HG03025 (cell line): Measurements from ENCODE around the gene WARS2.

Experiments used
- ATAC-seq: cut with Tn5 transposase; IDR thresholded peaks from one replicate; pipeline ENCODE4 v1.9.1; 2021; ENCODE audit warnings: mild to moderate bottlenecking, moderate library complexity; ENCODE audit not compliant: unreplicated experiment, low FRiP score

WARS2 gene

DNA sequence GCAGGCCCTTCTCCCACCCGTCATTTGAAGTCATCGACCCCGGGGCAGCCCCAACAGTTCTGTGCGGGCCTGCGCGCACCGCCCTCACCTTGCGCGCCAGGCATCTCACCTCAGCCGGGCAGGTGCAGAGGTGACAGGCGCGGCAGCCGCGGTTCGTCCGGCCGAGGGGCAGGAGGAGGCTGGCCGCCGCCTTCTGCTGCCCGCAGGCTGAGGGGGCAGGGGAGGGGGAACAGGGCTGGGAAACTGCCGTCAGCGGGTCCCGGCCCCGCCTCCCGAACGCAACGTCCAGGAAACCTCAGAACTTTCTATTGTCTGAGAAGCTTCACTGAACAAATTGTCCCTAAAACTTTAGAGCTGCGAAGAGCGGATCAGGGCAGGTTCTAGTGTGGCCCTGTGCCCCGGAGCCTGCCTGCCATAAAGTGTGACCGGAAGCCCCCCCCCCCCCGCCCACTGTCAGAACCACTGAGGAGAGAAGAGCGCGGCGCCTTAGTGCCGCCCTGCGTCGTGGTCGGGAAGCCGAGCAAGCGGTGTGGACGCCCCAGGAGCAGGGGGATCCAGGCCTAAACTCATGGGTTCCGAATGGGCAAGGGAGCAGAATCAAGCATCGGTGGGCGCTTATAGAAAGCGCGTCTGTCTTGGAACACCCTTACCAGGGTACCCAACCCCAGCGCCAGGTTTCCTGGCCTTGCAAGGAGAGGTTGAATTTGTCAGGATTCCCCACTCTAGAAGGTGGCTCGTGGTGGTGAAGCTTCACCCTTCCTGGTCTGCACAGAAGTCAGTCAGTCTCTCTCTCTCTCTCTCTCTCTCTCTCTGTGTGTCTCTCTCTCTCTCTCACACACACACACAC, 139.0 kb downstream of the WARS2 start:
- no peak for ATAC-seq

- no peak for ATAC-seq
These were observed 139.9 kb downstream of the WARS2 start for GRCh38 chr1:119000371-119001180.

DNA sequence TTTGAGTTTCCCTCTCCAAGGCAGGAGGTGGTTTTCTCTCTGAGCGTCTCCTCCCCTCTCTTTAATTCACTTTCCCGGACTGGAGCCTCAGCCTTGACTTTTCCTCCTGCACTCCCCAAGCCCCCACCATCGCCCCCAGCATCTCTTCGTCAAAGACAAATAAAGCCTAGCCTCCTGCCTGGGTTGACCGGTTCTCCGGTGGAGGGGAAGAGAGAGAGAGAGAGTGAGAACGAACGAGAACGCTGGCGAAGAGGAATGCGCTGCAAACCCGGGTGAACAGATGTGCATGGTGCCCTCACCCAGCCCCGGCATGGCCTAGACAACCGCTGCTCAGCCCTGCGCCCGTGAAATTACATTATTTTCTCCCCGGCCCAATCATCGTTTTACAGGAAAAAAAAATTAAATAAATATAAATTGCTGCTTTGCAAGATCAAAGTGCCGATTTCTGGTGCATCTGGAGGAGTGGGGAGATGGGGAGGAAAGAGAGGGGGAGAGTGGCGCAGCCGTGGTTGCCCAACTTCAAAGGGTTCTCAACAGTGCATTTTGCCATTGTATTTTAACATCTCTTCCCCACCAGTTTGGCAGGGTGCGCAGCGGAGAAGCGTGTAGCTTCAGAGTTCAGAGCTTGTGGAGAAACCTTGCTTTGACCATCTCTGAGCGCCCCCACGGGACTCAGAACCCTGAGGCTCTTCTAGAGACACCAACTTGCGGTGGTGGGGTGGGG, 140.9 kb downstream of the WARS2 start:
- ATAC-seq = no peak

DNA sequence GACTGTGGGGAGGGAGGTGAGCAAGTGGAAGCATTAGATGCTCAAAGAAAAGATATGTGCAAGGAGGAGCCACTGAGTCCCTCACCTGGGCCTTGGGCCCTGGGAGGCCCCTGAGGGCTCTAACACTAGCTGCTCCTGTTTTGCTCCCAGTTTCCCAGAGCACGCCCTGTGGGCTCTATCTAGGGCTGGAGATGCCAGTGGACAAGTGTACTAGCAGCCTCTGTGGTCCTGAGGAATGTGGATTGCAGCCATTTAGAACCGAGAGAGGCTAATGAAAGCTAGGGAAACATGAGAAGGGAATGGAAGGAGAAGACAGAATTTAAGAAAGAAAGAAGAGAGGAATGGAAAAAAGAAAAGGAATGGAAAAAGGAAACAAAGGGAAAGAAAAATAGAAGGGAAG, 142.3 kb downstream of the WARS2 start:
- no peak for ATAC-seq

DNA sequence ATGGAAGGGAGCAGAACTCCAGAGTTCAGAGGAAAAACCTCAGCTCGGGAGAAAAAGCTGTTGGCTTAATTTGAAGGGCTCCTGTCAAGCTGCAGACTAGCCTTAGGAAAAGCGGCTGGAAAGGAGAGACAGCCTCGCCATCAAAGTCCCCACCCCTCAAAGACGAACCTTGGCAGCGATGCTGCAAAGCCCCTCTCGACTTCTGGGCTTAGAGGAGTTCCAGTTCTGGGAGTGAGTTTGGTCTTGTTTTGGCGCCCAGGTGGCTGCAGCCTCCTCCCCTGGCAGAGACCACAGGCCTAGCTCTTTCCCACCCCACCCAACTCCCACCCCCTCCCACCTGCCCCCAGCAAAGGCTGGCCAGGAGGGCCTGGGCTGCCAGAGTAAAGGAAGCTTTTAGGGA, 143.2 kb downstream of the WARS2 start:
- no peak for ATAC-seq

- no peak for ATAC-seq
These were observed 145.0 kb downstream of the WARS2 start for GRCh38 chr1:118995312-118996016.

DNA sequence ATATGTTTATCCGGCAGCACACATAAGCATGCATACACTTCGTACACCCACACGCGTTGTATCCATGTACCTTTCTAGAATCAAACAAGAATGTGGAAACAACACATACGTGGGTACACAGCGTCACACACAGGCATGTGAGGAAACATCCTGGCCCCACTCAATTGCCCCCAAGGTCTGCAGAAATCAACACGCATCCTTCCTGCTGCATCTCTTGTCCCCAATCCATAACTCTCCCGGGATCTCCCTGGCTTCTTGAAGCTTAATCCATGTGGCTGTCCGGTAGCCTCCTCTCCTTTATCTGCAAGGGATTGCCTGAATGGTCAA, 146.8 kb downstream of the WARS2 start:
- ATAC-seq = no peak

GRCh38 chr1:118992868-118993699, 147.4 kb downstream of the WARS2 start:
- ATAC-seq = no peak

DNA sequence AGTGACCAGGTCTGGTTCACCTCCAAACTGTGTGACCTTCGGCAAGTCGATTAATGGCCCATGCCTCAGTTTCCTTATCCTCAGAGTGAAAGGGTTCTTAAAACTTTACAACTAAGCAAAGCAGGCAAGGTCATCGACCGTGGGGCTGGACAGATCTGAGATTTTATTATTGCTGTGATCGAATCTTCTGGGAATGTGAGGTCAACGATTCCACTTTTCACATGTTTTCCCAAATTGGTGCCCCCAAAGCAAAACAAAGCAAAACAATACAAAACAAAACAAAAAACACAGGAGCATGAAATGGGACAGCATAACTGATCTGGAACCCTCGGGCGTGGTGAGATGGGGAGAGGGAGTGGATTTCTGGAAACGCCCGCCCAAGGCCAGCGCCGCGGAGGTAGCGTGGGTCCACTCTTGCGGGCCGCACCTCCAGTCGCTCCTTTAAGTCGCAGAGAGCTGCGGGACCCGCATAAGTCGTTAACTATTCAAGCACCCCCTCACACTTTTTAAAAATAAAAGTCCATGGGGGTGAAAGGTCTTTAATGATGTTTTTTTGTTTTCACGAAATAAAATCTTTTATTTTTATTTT, 148.1 kb downstream of the WARS2 start:
- no peak for ATAC-seq

DNA sequence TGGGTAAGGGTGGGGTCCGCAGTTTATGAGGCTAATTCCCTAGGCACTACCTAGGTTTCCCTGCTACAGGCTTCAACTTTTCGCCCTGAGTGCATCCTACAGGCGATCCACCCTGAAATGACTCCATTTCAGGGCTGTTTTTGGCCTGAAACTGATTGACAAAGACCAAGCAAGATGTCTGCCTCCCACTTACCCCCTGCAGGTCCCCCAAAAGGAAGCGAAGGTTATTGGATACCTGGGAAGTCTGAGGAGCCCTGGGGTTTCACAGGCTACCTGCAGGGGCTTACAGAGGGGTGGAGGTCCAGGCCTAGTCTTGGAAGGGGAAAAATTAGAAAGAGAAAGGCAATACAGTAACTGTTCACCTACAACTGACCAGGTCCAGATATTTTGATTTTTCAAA, 149.0 kb downstream of the WARS2 start:
- ATAC-seq = no peak

DNA sequence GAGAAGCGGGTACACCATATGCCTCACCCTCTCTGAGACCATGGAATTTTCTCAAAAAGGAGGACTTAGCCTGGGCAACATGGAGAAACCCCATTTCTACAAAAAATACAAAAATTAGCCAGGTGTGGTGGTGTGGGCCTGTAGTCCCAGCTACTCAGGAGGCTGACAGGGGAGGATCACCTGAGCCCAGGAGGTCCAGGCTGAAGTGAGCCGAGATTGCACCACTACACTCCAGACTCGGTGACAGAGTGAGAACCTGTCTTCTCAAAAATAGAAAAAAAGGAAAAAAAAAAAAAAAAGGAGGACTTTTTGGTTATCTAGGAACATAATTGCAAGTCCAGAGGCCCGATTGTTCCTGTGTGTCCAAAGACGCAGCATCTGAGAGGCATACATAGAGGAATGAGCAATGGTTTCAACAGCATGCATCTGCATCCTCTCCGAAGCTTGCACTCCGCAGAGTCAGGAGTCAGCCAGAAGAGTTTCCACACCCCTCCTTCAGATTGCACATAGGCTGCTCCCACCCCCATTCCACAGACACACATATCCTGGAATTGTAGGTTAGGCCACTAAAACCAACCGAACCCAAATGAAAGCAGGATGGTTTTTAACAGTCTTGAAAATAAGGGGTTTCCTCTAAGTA, 149.8 kb downstream of the WARS2 start:
- no peak for ATAC-seq

DNA sequence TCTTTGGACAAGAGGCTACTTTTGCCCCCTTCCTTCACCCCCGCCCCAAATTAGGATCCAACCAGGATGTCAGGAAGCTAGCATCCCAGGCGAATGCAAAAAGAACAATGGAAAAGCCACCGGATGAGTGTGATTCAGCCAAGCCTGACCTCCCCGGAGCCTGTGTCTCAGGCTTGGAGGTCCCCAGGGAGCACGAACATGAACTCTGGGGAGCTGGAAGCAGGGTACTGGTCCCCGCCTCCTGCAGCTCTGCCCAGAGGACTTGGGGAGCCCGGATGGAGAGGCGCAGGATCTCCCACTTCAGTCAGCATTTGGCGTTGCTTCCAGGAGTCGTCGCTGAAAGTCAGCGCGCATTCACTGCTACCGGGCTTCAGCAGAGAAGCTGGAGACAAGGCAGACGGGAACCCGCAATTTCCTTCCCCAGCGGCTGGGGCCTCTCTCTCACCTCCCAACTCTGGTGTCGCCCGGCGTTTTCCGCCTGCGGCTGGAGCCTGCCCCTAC, 150.5 kb downstream of the WARS2 start:
- ATAC-seq = no peak

GRCh38 chr1:118989006-118989815, 151.2 kb downstream of the WARS2 start:
- ATAC-seq = no peak

GRCh38 chr1:118988186-118989005, 152.1 kb downstream of the WARS2 start, which contains the start of gene TBX15:
TSS of gene TBX15 (minus strand) at chr1:118988343. CDS start at chr1:118987795, 548 bp downstream.
- no peak for ATAC-seq

- ATAC-seq = no peak
These were observed 152.8 kb downstream of the WARS2 start for GRCh38 chr1:118987468-118988185.
